Liver (tissue), 9 donors: Measurements from ENCODE around the gene FBXO8. TPM values are rescaled to one million over a fixed set of nuclear protein-coding genes. Genes with fewer than 3 reads are reported as not detected.
"Not testable (repeated sequence)": the region's sequence is repeated elsewhere in the genome, so short reads cannot be mapped to it uniquely, and the experiment has no call there.

ENCODE experiments used
- DNase-seq: peaks from one replicate; pipeline ENCODE4 v3.0.0-alpha.2; 2017; ENCODE audit warnings: low spot score
- H3K27ac ChIP-seq, 2 donors: one replicate each; pipeline ENCODE4 v1.7.0; 2013; ENCODE audit warnings: inconsistent platforms in 2 of 2, low read length in 2 of 2, control low read depth in 1 of 2, low read depth in 1 of 2, mild to moderate bottlenecking in 1 of 2
- H3K27me3 ChIP-seq, 4 donors: one replicate each; pipeline versions ENCODE4 v1.6.1 to v1.7.0; 2013; ENCODE audit warnings: low read length in 3 of 4, inconsistent platforms in 1 of 4, mild to moderate bottlenecking in 1 of 4, moderate library complexity in 1 of 4; ENCODE audit not compliant: control insufficient read depth in 4 of 4, insufficient read depth in 4 of 4
- H3K36me3 ChIP-seq, 4 donors: one replicate each; pipeline versions ENCODE4 v1.6.1 to v1.7.0; 2013; ENCODE audit warnings: low read length in 3 of 4, mild to moderate bottlenecking in 3 of 4, low read depth in 1 of 4, moderate library complexity in 1 of 4; ENCODE audit not compliant: control insufficient read depth in 4 of 4, insufficient read depth in 3 of 4
- H3K4me1 ChIP-seq, 4 donors: one replicate each; pipeline versions ENCODE4 v1.6.1 to v1.7.0; 2013; ENCODE audit warnings: low read length in 3 of 4, mild to moderate bottlenecking in 3 of 4, moderate library complexity in 1 of 4; ENCODE audit not compliant: control insufficient read depth in 4 of 4, insufficient read depth in 4 of 4
- H3K4me3 ChIP-seq, 3 donors: one replicate each; pipeline versions ENCODE4 v1.6.1 to v1.7.0; 2013; ENCODE audit warnings: low read length in 3 of 3, control low read depth in 1 of 3, low read depth in 1 of 3, mild to moderate bottlenecking in 1 of 3
- H3K9ac ChIP-seq, 2 donors: one replicate each; pipeline ENCODE4 v1.7.0; 2013; ENCODE audit warnings: low read length in 2 of 2, mild to moderate bottlenecking in 2 of 2, moderate library complexity in 2 of 2, control low read depth in 1 of 2, low read depth in 1 of 2
- H3K9me3 ChIP-seq, 4 donors: one replicate each; pipeline versions ENCODE4 v1.6.1 to v1.7.0; 2013; ENCODE audit warnings: low read length in 3 of 4; ENCODE audit not compliant: control insufficient read depth in 4 of 4
- ATF3 ChIP-seq: IDR thresholded peaks from 2 replicates; pipeline ENCODE4 v1.6.1; 2016; ENCODE audit warnings: antibody characterized with exemption
- EGR1 ChIP-seq, 2 donors: IDR thresholded peaks; 2 replicates each; pipeline ENCODE4 v1.6.1; 2016 to 2018; ENCODE audit warnings: antibody characterized with exemption in 2 of 2, low read depth in 2 of 2
- FOXA1 ChIP-seq: IDR thresholded peaks from 2 replicates; pipeline ENCODE4 v1.6.1; 2016; ENCODE audit warnings: antibody characterized with exemption
- FOXA2 ChIP-seq: IDR thresholded peaks from 2 replicates; pipeline ENCODE4 v1.6.1; 2016; ENCODE audit warnings: antibody characterized with exemption
- GABPA ChIP-seq, 2 donors: IDR thresholded peaks in 1 of 2; conservative IDR thresholded peaks in 1 of 2; 2 replicates each; pipeline ENCODE4 v1.6.1; 2016; ENCODE audit warnings: antibody characterized with exemption in 2 of 2, mild to moderate bottlenecking in 1 of 2, moderate library complexity in 1 of 2
- HNF4A ChIP-seq, 2 donors: conservative IDR thresholded peaks; 2 replicates each; pipeline ENCODE4 v1.6.1; 2016; ENCODE audit warnings: antibody characterized with exemption in 2 of 2, mild to moderate bottlenecking in 2 of 2
- HNF4G ChIP-seq: IDR thresholded peaks from 2 replicates; pipeline ENCODE4 v1.6.1; 2016; ENCODE audit warnings: antibody characterized with exemption
- JUND ChIP-seq, 2 donors: IDR thresholded peaks; 2 replicates each; pipeline ENCODE4 v1.6.1; 2016; ENCODE audit warnings: antibody characterized with exemption in 2 of 2
- NR2F2 ChIP-seq: IDR thresholded peaks from 2 replicates; pipeline ENCODE4 v1.6.1; 2016; ENCODE audit warnings: antibody characterized with exemption
- RAD21 ChIP-seq, 2 donors: IDR thresholded peaks; 2 replicates each; pipeline ENCODE4 v1.6.1; 2016; ENCODE audit warnings: antibody characterized with exemption in 2 of 2, mild to moderate bottlenecking in 2 of 2
- RXRA ChIP-seq, 2 donors: IDR thresholded peaks; 2 replicates each; pipeline ENCODE4 v1.6.1; 2017 to 2018; ENCODE audit warnings: antibody characterized with exemption in 2 of 2, mild to moderate bottlenecking in 1 of 2
- SP1 ChIP-seq: IDR thresholded peaks from 2 replicates; pipeline ENCODE4 v1.6.1; 2018; ENCODE audit warnings: antibody characterized with exemption, mild to moderate bottlenecking
- TAF1 ChIP-seq: conservative IDR thresholded peaks from 2 replicates; pipeline ENCODE4 v1.6.1; 2016; ENCODE audit warnings: antibody characterized with exemption, mild to moderate bottlenecking
- YY1 ChIP-seq: IDR thresholded peaks from 2 replicates; pipeline ENCODE4 v1.6.1; 2016; ENCODE audit warnings: antibody characterized with exemption, mild to moderate bottlenecking
- WGBS: extraction: QIAGEN DNeasy Blood & Tissue Kit; methylation state at CpG from one replicate; pipeline ENCODE4 v1.1.7; 2013; 5-methylcytosine and 5-hydroxymethylcytosine counted together
- polyA plus RNA-seq, 2 donors: library from polyadenylated mRNA; stranded (reverse) in 1 of 2; unstranded in 1 of 2; fragments of 200-250 nt in 1 of 2; fragments of >200 nt in 1 of 2; fragmentation: Nextera tagmentation in 1 of 2; extraction: Ambion mirVana in 1 of 2; gene quantifications; one replicate each; pipeline versions ENCODE4 v1.2.1 to v1.2.3, GENCODE V29; 2013 to 2015
- total RNA-seq, 2 donors: library from RNA; depleted of rRNA; stranded (reverse); fragments of >200 nt; gene quantifications; one replicate each; pipeline ENCODE4 v1.2.3, GENCODE V29; 2014
- TF ChIP-seq, protein P1 (sequence below): IDR thresholded peaks from 2 replicates; pipeline ENCODE4 v1.6.1; 2016; ENCODE audit warnings: antibody characterized with exemption, mild to moderate bottlenecking
- TF ChIP-seq, protein P2 (sequence below): IDR thresholded peaks from 2 replicates; pipeline ENCODE4 v1.6.1; 2016; ENCODE audit warnings: antibody characterized with exemption
- TF ChIP-seq, protein P3 (sequence below): fragments of 150-350 bp; IDR thresholded peaks from 2 replicates; pipeline ENCODE4 v1.5.1; 2017; ENCODE audit warnings: improper control_type of control experiment, low read depth, low read length; ENCODE audit not compliant: missing input control
- donor health status: healthy.
- donor health status: healthy.
- donor health status: healthy.
- donor health status: healthy.
- donor health status: healthy.

Gene FBXO8
- total and polyA plus RNA-seq, 4 donors = 15.0 to 56.1 (median 35.1) TPM

DNA sequence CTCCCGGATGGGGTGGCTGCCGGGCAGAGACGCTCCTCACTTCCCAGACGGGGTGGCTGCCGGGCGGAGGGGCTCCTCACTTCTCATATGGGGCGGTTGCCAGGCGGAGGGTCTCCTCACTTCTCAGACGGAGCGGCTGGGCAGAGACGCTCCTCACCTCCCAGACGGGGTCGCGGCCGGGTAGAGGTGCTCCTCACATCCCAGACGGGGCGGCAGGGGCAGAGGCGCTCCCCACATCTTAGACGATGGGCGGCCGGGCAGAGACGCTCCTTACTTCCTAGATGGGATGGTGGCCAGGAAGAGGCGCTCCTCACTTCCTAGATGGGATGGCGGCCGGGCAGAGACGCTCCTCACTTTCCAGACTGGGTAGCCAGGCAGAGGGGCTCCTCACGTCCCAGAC lies 11.7 kb upstream of the FBXO8 start:
- not testable (repeated sequence) for H3K27me3 ChIP-seq, H3K27ac ChIP-seq, H3K4me3 ChIP-seq, H3K9ac ChIP-seq, H3K9me3 ChIP-seq, H3K4me1 ChIP-seq, DNase-seq, H3K36me3 ChIP-seq
- 97% methylated on average over 26 of the region's 27 CpGs for WGBS

DNA sequence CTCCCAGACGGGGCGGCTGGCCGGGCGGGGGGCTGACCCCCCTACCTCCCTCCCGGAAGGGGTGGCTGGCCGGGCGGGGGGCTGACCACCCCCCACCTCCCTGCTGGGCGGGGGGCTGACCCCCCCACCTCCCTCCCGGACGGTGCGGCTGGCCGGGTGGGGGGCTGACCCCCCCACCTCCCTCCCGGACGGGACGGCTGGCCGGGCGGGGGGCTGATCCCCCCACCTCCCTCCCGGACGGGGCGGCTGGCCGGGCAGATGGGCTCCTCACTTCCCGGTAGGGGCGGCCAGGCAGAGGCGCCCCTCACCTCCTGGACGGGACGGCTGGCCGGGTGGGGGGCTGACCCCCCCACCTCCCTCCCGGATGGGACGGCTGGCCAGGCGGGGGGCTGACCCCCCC lies 11.2 kb upstream of the FBXO8 start:
- H3K9me3 ChIP-seq, DNase-seq, H3K9ac ChIP-seq, H3K36me3 ChIP-seq, H3K27ac ChIP-seq, H3K4me1 ChIP-seq, H3K27me3 ChIP-seq, H3K4me3 ChIP-seq: not testable (repeated sequence)
- WGBS = 95% methylated on average over 30 of the region's 30 CpGs

DNA sequence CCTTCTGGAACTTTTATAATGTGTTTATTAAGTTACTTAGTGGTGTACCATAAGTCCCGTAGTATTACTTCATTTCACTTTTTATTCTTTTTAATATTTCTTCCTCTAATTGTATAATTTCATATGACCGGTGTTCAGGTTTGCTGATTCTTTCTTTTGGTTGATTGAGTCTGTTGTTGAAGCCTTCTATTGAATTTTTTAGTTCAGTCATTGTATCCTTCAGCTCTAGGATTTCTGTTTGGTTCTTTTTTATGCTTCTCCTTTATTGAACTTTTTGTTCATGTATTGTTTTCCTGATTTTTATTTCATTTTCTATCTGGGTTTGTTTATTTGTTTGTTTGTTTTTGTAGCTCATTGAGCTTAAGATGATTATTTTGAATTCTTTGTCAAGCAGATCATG lies 9.0 kb upstream of the FBXO8 start:
- H3K4me1 ChIP-seq = no peaks in the 10 kb centered on the region
- H3K4me3 ChIP-seq = no peak overlapping the region
- DNase-seq = no peak
- no peaks in the 10 kb centered on the region for H3K36me3 ChIP-seq
- peaks cover 0 to 2% (median 0%) of the 10 kb centered on the region in 4 donors for H3K9me3 ChIP-seq
- TF ChIP-seq ATF3 = no peak
- no peak for TF ChIP-seq GABPA (IDR thresholded peaks at IDR 0.05 in 1 of 2, conservative IDR thresholded peaks at IDR 0.05 in 1 of 2)
- TF ChIP-seq RXRA (IDR thresholded peaks at IDR 0.05) = no peak
- no peak for TF ChIP-seq TAF1
- TF ChIP-seq SP1 = no peak
- H3K27ac ChIP-seq = no peak overlapping the region
- WGBS = 98% methylated on average over 2 of the region's 2 CpGs
- no peak overlapping the region for H3K9ac ChIP-seq
- no peaks in the 10 kb centered on the region for H3K27me3 ChIP-seq

DNA sequence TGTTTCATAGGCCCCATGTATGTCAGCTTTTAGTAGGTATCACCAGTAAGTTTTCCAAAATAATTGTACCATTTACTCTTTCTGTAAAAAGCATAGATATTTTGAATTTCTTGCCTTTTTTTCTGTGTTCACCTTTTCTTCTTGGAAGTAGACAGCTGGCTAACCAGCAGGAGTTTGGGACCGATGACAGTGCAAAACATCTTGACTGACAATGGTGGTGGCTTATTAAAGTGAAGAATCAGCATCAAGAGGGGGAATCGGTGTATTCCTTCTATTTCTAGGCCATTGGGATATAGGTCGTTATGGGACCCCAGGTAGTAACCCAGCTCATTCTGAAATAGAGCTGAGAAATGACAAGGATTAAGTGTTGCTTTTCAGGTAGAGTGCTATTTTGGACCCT lies 3.4 kb upstream of the FBXO8 start:
- H3K27ac ChIP-seq = no peak overlapping the region
- no peaks in the 10 kb centered on the region for H3K27me3 ChIP-seq
- no peak for DNase-seq
- no peak overlapping the region for H3K9ac ChIP-seq
- no peaks in the 10 kb centered on the region for H3K36me3 ChIP-seq
- 98% methylated on average over 3 of the region's 3 CpGs for WGBS
- TF ChIP-seq, protein P1, sequence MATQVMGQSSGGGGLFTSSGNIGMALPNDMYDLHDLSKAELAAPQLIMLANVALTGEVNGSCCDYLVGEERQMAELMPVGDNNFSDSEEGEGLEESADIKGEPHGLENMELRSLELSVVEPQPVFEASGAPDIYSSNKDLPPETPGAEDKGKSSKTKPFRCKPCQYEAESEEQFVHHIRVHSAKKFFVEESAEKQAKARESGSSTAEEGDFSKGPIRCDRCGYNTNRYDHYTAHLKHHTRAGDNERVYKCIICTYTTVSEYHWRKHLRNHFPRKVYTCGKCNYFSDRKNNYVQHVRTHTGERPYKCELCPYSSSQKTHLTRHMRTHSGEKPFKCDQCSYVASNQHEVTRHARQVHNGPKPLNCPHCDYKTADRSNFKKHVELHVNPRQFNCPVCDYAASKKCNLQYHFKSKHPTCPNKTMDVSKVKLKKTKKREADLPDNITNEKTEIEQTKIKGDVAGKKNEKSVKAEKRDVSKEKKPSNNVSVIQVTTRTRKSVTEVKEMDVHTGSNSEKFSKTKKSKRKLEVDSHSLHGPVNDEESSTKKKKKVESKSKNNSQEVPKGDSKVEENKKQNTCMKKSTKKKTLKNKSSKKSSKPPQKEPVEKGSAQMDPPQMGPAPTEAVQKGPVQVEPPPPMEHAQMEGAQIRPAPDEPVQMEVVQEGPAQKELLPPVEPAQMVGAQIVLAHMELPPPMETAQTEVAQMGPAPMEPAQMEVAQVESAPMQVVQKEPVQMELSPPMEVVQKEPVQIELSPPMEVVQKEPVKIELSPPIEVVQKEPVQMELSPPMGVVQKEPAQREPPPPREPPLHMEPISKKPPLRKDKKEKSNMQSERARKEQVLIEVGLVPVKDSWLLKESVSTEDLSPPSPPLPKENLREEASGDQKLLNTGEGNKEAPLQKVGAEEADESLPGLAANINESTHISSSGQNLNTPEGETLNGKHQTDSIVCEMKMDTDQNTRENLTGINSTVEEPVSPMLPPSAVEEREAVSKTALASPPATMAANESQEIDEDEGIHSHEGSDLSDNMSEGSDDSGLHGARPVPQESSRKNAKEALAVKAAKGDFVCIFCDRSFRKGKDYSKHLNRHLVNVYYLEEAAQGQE = no peak
- TF ChIP-seq TAF1 (no peak), HNF4A (conservative IDR thresholded peaks at IDR 0.05) (no peak), FOXA1 (no peak), RXRA (IDR thresholded peaks at IDR 0.05) (no peak), NR2F2 (no peak), EGR1 (IDR thresholded peaks at IDR 0.05; ENCODE audit: low read depth in 2 of 2) (no peak), GABPA (IDR thresholded peaks at IDR 0.05 in 1 of 2, conservative IDR thresholded peaks at IDR 0.05 in 1 of 2) (no peak), RAD21 (IDR thresholded peaks at IDR 0.05) (no peak), HNF4G (no peak), JUND (IDR thresholded peaks at IDR 0.05) (no peak), ATF3 (no peak), FOXA2 (no peak), SP1 (no peak), YY1 (no peak)
- TF ChIP-seq, protein P2, sequence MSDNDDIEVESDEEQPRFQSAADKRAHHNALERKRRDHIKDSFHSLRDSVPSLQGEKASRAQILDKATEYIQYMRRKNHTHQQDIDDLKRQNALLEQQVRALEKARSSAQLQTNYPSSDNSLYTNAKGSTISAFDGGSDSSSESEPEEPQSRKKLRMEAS = no peak
- TF ChIP-seq, protein P3, sequence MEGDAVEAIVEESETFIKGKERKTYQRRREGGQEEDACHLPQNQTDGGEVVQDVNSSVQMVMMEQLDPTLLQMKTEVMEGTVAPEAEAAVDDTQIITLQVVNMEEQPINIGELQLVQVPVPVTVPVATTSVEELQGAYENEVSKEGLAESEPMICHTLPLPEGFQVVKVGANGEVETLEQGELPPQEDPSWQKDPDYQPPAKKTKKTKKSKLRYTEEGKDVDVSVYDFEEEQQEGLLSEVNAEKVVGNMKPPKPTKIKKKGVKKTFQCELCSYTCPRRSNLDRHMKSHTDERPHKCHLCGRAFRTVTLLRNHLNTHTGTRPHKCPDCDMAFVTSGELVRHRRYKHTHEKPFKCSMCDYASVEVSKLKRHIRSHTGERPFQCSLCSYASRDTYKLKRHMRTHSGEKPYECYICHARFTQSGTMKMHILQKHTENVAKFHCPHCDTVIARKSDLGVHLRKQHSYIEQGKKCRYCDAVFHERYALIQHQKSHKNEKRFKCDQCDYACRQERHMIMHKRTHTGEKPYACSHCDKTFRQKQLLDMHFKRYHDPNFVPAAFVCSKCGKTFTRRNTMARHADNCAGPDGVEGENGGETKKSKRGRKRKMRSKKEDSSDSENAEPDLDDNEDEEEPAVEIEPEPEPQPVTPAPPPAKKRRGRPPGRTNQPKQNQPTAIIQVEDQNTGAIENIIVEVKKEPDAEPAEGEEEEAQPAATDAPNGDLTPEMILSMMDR = no peak
- H3K4me1 ChIP-seq = peaks cover 0 to 26% (median 19%) of the 10 kb centered on the region in 4 donors
- no peak overlapping the region for H3K4me3 ChIP-seq
- no peaks in the 10 kb centered on the region for H3K9me3 ChIP-seq
